ENCODE results near the gene HAPLN2.
"Not testable (repeated sequence)": the region's sequence is repeated elsewhere in the genome, so short reads cannot be mapped to it uniquely, and the experiment has no call there.

Gene HAPLN2

DNA sequence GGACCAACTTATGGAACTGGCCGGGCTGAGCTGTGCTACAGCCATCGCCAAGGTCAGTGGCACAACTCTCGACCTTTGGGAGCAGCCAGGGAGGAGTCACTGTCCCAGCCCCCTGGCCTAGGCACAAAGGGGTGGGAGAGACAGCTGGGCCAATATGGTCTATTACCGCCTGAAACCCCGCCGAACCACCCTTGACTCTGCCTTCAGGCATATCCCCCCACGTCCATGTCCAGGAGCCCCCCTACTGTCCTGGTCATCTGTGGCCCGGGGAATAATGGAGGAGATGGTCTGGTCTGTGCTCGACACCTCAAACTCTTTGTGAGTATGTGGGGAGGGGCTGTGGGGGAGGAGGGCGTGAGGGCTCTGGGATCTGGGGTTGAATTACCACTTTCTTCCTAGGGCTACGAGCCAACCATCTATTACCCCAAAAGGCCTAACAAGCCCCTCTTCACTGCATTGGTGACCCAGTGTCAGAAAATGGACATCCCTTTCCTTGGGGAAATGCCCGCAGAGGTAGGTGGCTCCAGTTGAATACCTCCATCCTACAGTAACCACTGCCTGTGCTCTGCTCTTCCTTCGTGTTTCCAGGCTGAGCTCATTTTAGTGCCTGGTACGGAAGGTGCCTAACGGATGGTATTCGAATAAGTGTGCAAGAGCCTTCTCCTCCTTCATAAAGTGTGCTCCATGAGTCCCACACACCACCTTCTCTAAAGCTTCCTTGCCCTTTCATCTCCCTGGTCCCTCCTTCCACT is 26.9 kb upstream of the HAPLN2 start:
- DNase-seq = no peak

GRCh38 chr1:156592910-156593660 is 26.1 kb upstream of the HAPLN2 start:
- DNase-seq = no peak

- DNase-seq = no peak
Measured at GRCh38 chr1:156593661-156593989, 25.6 kb upstream of the HAPLN2 start.

DNA sequence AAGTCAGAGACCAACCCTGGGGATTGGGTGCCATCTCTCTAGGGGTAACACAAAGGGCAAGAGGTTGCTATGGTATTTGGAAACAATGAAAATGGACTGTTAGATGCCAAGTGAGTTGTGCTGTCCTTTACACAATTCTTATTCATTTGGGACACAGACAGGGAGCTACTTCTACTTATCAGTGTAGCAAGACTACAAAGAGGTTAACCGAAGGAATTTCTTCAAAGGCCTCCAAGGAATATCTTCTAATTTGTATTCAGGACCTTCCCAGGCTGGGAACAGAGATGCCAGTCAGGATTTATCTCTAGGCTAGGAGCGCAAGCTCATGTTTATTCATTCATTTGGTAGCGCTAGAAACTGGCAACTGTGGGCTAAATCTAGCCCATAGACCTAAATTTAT is 25.0 kb upstream of the HAPLN2 start:
- no peak for DNase-seq

- DNase-seq = no peak
Measured at GRCh38 chr1:156595016-156595415, 24.2 kb upstream of the HAPLN2 start.

GRCh38 chr1:156596426-156596825 is 22.8 kb upstream of the HAPLN2 start:
- DNase-seq = no peak

- no peak for DNase-seq
Measured at GRCh38 chr1:156598125-156598524, 21.1 kb upstream of the HAPLN2 start.

DNA sequence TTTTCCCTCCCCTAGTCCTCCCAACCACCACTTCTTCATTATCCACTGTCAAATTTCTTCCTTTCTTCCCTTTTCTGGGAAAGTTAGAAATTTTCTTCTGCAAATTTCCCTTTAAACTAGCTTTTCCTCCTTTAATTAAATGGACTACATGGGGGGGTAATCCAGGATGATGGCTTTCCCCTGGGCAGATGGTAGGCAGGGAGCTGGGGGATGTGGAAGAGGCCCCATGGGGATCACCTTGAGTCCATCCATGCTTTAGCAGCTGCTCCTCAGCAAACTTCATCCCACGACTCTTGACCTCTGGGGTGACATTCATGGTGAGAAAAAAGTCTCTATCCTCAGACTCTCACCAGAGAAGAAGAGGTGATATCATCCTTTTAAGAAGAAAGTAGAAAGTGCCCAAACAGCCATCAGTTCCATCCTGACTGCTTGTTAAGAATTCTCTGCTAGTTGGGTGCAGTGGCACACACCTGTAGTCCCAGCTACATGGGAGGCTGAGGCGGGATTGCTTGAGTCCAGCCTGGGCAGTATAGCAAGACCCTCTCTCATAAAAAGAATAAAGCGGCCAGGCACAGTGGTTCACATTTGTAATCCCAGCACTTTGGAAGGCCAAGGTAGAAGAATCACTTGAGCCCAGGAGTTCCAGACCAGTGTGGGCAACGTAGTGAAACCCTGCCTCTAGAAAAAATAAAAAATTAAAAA is 20.3 kb upstream of the HAPLN2 start:
- no peak for DNase-seq

DNA sequence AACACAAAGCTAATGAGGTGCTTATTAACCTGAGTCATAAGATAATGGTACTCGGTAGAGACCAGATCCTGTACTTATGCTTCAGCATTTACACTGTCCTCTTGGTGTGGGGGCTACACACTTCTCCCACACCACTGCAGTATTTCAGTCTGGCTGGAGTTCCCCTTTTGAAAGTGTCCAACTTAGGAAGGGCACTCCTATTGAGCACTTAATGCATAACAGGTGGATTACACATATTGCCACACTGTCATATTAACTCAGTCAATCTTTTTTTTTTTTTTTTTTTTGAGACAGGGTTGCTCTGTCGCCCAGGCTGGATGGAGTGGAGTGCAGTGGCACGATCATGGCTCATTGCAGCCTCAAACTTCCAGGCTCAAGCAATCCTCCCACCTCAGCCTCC is 19.4 kb upstream of the HAPLN2 start:
- DNase-seq = no peak

GRCh38 chr1:156600733-156601121 is 18.5 kb upstream of the HAPLN2 start:
- no peak for DNase-seq

- DNase-seq = peak; percentile 67
Measured at GRCh38 chr1:156601122-156601830, 17.9 kb upstream of the HAPLN2 start, which contains the start of gene GPATCH4. Gene GPATCH4 (minus strand): TSS chr1:156601479.

DNA sequence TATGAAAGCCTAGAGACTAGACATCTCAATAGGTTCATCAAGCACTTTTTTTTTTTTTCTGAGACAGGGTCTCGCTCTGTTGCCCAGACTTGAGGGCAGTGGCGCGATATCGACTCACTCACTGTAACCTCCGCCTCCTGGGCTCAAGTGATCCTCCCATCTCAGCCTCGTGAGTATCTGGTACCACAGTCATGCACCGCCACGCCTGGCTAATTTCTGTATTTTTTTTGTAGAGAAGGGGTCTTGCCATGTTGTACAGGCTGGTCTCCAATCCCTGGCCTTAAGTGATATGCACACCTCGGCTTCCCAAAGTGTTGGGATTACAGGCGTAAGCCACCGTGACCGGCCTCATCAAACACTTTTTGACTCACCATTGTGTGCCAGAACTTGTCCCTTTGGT is 17.3 kb upstream of the HAPLN2 start:
- DNase-seq = no peak

GRCh38 chr1:156602557-156602993 is 16.6 kb upstream of the HAPLN2 start:
- no peak for DNase-seq

DNA sequence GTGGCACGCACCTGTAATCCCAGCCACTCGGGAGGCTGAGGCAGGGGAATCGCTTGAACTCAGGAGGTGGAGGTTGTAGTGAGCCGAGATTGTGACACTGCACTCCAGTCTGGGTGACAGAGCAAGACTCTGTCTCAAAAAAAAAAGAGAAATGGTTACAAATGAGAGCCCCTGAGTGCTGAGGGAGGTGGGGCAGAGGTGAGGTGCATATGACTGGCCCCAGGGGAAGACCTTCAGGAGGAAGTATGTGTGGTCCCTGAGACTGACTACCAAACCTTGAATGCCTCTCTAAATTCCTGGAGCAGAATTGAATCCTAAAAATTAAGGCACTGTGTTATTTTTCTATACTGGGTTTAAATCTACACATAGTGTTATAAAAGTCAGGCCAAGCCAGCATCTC is 11.9 kb upstream of the HAPLN2 start:
- DNase-seq = not testable (repeated sequence)

GRCh38 chr1:156608036-156608674 is 11.1 kb upstream of the HAPLN2 start:
- DNase-seq = peak; percentile 50

DNA sequence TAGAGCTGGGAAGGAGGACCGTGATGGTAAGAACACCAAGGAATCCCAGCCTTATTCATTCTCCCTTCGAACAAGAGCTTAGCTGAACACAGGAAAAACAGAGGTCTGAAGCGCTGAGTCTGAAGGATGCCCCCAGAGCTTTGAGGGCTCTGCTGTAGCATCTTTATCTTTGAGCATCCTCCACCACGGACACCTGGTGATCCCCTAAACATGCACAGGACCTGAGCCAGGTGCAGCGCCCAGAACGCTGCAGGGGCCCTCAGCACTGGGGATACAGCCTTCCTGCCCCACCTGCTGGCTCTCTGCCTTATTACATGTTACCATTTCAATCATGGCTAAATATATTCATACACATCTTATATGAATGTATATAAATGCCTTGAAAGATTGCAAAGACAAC is 10.2 kb upstream of the HAPLN2 start:
- peak; percentile 40 for DNase-seq

DNA sequence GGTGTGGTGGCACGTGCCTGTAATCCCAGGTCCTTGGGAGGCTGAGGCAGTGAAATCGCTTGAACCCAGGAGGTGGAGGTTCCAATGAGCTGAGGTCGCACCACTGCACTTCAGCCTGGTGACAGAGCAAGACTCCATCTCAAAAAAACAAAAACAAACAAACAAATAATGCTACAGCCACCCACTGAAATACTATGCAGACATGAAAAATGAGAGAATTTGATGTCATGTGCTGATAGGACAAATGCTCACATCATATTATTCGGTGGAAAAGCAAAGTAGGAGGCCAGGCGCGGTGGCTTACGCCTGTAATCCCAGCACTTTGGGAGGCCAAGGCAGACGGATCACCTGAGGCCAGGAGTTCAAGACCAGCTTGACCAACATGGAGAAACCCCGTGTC is 9.1 kb upstream of the HAPLN2 start:
- not testable (repeated sequence) for DNase-seq

DNA sequence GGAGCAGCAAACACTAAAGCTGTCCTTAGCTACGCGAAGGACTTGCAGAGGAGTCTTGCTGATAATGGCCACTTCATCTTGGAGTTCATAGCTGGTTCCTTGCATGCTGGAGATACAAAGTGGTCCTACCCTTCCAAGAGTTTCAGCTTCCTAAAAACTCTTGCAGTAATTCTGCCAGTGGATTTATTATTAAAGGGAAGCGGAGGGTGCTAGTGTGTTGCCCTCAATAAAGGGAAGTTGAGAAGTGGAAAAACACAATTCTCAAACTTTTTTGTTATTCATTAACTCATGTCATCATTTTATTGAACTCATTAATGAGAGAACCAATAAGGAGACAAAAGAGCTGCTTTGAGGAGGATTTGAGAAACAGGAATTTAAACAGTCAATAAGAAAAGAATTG is 6.5 kb upstream of the HAPLN2 start:
- DNase-seq = no peak

- no peak for DNase-seq
Measured at GRCh38 chr1:156615946-156616345, 3.3 kb upstream of the HAPLN2 start.

- DNase-seq = no peak
Measured at GRCh38 chr1:156616463-156616862, 2.8 kb upstream of the HAPLN2 start.

DNA sequence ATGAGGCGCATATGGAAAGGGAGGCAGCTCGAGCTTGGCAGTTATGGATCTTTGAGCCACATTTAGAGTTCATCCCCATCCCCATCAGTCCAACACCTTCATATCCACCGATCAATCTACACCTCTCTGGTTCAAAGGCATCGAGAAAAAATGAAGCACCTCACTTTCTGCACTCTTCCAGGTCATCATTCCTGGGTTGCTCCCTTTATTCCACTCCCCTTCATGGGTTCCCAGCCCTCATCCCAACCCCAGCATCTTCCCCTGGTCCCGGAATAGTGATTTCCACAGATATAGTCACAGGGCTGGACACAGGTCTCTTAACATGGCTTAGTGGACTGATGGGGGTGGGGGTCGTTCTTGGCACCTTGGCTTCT is 354 bp downstream of the HAPLN2 start:
- DNase-seq = no peak

GRCh38 chr1:156622581-156623297 is 3.5 kb downstream of the HAPLN2 start:
- no peak for DNase-seq
